Osteocyte (in vitro differentiated cells): Measurements from ENCODE around the gene WDR82. TPM values are rescaled to one million over a fixed set of nuclear protein-coding genes. Genes with fewer than 3 reads are reported as not detected.

Experiments used
- DNase-seq: peaks from one replicate; pipeline ENCODE4 v3.0.0; 2021; ENCODE audit warnings: mixed read lengths; ENCODE audit not compliant: unreplicated experiment; ENCODE audit errors: extremely low spot score
- H3K27ac Mint-ChIP-seq: one replicate; pipeline ENCODE4 v1.8.0; 2021; ENCODE audit warnings: mild to moderate bottlenecking, mixed read lengths; ENCODE audit not compliant: unreplicated experiment
- H3K27me3 Mint-ChIP-seq: one replicate; pipeline ENCODE4 v1.8.0; 2021; ENCODE audit warnings: mixed read lengths; ENCODE audit not compliant: unreplicated experiment
- H3K36me3 Mint-ChIP-seq: one replicate; pipeline ENCODE4 v1.8.0; 2021; ENCODE audit warnings: mixed read lengths; ENCODE audit not compliant: unreplicated experiment
- H3K4me1 Mint-ChIP-seq: one replicate; pipeline ENCODE4 v1.8.0; 2021; ENCODE audit warnings: mixed read lengths; ENCODE audit not compliant: unreplicated experiment
- H3K4me3 Mint-ChIP-seq: one replicate; pipeline ENCODE4 v1.8.0; 2021; ENCODE audit warnings: mild to moderate bottlenecking, moderate library complexity, mixed read lengths; ENCODE audit not compliant: unreplicated experiment
- H3K9me3 Mint-ChIP-seq: one replicate; pipeline ENCODE4 v1.8.0; 2021; ENCODE audit warnings: mixed read lengths; ENCODE audit not compliant: unreplicated experiment
- total RNA-seq: library from RNA; stranded (reverse); gene quantifications from 2 replicates; pipeline ENCODE4 v1.2.1, GENCODE V29; 2021
- TF ChIP-seq, protein P1 (sequence below): fragments of 200-600 bp; sonication (generic); IDR thresholded peaks from 2 replicates; pipeline ENCODE4 v1.5.0; 2021; ENCODE audit warnings: antibody characterized with exemption, mild to moderate bottlenecking, moderate library complexity

The WDR82 gene
- total RNA-seq, 1 donor from 2014 or later = 76.7 TPM

DNA sequence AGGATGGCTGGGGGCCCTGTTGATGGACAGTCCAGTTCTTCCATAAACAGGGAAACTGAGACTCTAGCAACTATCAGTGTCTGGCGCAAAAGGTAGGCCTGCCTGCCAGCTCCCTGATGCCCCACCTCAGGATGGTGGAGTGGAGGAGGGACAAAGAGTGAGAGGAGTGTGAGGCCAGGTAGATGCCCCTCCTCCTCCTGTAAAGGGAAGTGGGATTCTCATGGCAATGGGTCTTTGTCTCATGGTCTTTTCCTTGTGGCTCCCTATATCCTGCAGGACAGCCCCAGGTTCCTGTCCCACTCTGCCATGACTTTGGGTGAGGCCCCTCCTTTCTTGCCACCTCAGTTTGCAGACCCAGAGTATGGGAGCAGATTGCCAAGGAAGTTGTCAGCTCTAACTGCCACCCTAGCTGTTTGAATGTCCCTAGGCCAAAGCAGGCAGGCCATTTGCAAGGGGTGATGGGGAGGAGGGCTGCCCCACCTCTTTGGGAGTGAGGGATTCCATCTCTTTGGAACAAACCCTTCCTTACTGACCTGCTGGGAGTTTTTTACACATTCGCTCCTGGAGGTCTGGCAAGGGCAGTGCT is 34.8 kb upstream of the WDR82 start:
- Mint-ChIP-seq H3K36me3 (peaks cover 3% of the 10 kb centered on the region), H3K4me3 (no peak overlapping the region), H3K4me1 (peaks cover 4% of the 10 kb centered on the region), H3K9me3 (no peaks in the 10 kb centered on the region), H3K27ac (no peak overlapping the region), H3K27me3 (no peaks in the 10 kb centered on the region)
- TF ChIP-seq, protein P1, sequence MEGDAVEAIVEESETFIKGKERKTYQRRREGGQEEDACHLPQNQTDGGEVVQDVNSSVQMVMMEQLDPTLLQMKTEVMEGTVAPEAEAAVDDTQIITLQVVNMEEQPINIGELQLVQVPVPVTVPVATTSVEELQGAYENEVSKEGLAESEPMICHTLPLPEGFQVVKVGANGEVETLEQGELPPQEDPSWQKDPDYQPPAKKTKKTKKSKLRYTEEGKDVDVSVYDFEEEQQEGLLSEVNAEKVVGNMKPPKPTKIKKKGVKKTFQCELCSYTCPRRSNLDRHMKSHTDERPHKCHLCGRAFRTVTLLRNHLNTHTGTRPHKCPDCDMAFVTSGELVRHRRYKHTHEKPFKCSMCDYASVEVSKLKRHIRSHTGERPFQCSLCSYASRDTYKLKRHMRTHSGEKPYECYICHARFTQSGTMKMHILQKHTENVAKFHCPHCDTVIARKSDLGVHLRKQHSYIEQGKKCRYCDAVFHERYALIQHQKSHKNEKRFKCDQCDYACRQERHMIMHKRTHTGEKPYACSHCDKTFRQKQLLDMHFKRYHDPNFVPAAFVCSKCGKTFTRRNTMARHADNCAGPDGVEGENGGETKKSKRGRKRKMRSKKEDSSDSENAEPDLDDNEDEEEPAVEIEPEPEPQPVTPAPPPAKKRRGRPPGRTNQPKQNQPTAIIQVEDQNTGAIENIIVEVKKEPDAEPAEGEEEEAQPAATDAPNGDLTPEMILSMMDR = no peak
- no peak for DNase-seq

DNA sequence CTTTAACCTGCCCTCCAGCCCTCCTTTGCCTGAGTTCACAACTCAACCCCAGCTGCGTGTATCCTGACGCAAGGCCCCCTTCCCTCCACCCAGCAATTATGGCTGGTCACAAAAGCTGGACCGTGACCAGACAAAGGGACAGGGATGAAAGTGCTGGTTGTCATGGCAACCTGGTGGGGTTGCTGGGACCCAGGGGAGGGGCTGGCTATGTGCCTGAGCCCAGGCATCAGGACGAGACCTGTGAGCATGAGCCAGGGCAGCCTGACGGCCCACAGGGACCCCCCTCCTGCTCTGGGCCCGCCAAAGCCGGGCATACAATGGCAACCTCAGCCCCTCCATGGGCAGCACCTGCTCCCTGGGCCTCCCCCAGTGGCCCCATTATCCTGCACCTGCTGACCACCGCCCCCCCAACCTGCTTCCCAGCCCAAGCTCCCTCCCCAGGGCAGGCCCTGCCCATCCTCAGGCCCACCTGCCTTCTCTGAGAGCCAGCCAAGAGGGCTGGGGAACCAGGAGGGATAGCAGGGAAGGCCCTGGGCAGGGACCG is 33.2 kb upstream of the WDR82 start:
- Mint-ChIP-seq H3K27ac (no peak overlapping the region), H3K4me3 (no peak overlapping the region), H3K36me3 (peaks cover 3% of the 10 kb centered on the region), H3K9me3 (no peaks in the 10 kb centered on the region), H3K4me1 (no peaks in the 10 kb centered on the region), H3K27me3 (no peaks in the 10 kb centered on the region)
- TF ChIP-seq, protein P1 = no peak
- no peak for DNase-seq

DNA sequence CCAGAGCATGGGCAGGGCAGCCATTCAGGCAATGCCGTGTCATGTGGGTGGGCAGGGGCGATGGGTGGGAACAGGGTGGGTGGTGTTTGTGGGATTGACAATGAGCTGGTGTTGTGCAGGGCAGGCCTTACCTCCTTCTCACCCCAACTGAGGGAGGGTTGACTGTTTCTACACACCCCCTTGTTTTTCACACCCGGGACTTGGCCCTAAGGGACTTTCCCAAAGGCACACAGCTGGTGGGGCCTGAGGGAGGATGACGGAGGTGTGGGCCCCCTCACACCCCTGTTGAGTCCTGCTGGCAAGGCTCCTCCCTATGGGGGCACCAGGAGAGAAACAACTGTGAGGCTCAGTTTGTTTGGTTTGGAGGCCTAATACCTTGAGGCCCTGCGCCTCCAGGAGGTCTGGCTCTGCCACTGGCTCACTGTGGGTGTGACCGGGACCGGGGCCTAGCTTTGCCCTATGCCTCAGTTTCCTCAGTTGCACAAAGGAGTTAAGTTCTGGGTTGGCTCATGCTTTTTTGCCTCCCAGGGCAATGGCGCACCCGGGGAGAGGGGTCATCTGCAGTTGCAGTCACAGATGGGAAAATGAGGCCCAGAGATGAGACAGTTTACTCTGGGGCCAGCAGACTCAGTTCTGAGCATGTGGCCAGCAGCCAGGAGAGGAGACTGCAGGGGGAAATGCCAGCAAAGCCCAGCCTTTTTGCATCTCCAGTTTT is 32.6 kb upstream of the WDR82 start:
- H3K9me3 Mint-ChIP-seq = no peaks in the 10 kb centered on the region
- no peak overlapping the region for H3K27ac Mint-ChIP-seq
- peaks cover 3% of the 10 kb centered on the region for H3K36me3 Mint-ChIP-seq
- no peak overlapping the region for H3K4me3 Mint-ChIP-seq
- no peak for DNase-seq
- TF ChIP-seq, protein P1 = no peak
- no peaks in the 10 kb centered on the region for H3K27me3 Mint-ChIP-seq
- no peaks in the 10 kb centered on the region for H3K4me1 Mint-ChIP-seq

DNA sequence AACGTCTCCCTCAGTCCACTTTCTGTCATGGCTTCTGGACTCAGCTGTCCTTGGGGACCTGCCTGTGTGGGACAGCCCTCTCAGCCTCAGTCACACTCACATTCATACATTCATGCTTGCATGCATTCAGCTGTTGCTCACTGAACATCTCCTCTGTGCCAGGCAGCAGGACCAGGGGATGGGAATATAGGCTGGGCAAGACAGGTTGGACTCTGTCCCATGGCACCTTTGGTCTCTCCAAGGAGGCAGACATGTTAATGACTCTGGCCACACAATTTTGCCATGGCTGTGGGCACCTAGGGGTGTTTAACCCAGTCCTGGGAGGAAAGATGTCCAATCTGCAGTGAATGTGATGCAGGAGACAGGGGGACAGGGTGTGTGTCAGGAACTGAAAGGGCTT is 29.9 kb upstream of the WDR82 start:
- H3K27me3 Mint-ChIP-seq = no peaks in the 10 kb centered on the region
- TF ChIP-seq, protein P1 = no peak
- no peak for DNase-seq
- no peak overlapping the region for H3K27ac Mint-ChIP-seq
- no peaks in the 10 kb centered on the region for H3K4me1 Mint-ChIP-seq
- no peak overlapping the region for H3K4me3 Mint-ChIP-seq
- no peaks in the 10 kb centered on the region for H3K9me3 Mint-ChIP-seq
- H3K36me3 Mint-ChIP-seq = peaks cover 3% of the 10 kb centered on the region

DNA sequence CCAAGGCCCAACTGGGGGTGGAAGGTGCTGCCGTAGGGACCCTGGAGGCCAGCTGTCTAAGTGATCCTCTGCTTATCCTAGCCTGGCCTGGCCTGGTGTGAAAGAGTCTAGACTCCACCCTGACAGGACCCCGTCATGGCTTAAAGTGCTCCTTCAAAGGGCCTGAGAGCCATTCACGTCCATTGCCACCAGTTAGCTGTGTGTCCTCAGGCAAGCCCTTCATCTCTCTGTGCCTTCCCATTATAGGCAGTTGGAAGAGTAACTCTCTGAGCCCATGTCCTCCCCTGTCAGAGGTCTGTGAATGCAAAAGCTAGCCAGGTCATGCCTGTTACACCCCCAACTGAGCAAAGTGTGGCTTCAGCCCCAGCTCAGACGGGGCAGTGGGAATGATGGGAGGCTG is 28.5 kb upstream of the WDR82 start:
- TF ChIP-seq, protein P1 = no peak
- H3K27ac Mint-ChIP-seq = no peak overlapping the region
- no peaks in the 10 kb centered on the region for H3K27me3 Mint-ChIP-seq
- no peaks in the 10 kb centered on the region for H3K4me1 Mint-ChIP-seq
- H3K36me3 Mint-ChIP-seq = peaks cover 3% of the 10 kb centered on the region
- H3K4me3 Mint-ChIP-seq = no peak overlapping the region
- no peak for DNase-seq
- no peaks in the 10 kb centered on the region for H3K9me3 Mint-ChIP-seq
